Astrocyte of the cerebellum (primary cell): ENCODE data around the gene HDAC4.
"Not testable (repeated sequence)": the region's sequence is repeated elsewhere in the genome, so short reads cannot be mapped to it uniquely, and the experiment has no call there.

Source experiments
- DNase-seq: peaks from one replicate; pipeline ENCODE4 v3.0.0-alpha.2; 2011; ENCODE audit warnings: low read depth
- H3K4me3 ChIP-seq: 2 replicates; pipeline ENCODE4 v1.5.1; 2011; ENCODE audit warnings: mild to moderate bottlenecking, low read depth, low read length, moderate library complexity
- in situ Hi-C: cut with HindIII; loops from 2 replicates; pipeline ENCODE4 v1.10.0; 2017; ENCODE audit warnings: low sequenced_read_pairs
- TF ChIP-seq, protein P1 (sequence below): IDR thresholded peaks from 2 replicates; pipeline ENCODE4 v1.5.1; 2012; ENCODE audit warnings: low read length, low read depth, moderate library complexity, mild to moderate bottlenecking; ENCODE audit errors: missing control alignments

Gene HDAC4

DNA sequence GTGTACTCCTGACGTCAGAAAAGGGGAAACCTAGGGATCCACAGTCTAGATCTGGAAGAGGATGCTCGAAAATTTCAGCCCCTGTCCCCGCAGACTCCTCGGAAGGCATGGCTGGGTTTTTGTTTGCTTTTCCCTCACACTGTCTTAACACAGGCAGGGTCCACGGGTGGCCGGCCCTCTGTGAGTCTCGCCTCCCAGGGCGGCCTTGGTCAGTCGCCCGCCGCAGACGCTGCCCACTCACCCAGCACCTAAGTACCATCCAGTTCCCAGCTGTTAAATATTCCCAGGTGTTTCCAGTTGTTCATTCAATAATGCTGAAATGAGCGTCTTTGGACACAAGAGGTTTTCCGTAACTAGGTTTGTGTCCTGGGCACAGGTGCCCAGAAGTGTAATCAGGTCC lies 359.8 kb downstream of the HDAC4 start:
- in situ Hi-C loops: no loop called here
- DNase-seq: no peak
- H3K4me3 ChIP-seq: no peak overlapping the region
- TF ChIP-seq, protein P1, sequence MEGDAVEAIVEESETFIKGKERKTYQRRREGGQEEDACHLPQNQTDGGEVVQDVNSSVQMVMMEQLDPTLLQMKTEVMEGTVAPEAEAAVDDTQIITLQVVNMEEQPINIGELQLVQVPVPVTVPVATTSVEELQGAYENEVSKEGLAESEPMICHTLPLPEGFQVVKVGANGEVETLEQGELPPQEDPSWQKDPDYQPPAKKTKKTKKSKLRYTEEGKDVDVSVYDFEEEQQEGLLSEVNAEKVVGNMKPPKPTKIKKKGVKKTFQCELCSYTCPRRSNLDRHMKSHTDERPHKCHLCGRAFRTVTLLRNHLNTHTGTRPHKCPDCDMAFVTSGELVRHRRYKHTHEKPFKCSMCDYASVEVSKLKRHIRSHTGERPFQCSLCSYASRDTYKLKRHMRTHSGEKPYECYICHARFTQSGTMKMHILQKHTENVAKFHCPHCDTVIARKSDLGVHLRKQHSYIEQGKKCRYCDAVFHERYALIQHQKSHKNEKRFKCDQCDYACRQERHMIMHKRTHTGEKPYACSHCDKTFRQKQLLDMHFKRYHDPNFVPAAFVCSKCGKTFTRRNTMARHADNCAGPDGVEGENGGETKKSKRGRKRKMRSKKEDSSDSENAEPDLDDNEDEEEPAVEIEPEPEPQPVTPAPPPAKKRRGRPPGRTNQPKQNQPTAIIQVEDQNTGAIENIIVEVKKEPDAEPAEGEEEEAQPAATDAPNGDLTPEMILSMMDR: no peak

DNA sequence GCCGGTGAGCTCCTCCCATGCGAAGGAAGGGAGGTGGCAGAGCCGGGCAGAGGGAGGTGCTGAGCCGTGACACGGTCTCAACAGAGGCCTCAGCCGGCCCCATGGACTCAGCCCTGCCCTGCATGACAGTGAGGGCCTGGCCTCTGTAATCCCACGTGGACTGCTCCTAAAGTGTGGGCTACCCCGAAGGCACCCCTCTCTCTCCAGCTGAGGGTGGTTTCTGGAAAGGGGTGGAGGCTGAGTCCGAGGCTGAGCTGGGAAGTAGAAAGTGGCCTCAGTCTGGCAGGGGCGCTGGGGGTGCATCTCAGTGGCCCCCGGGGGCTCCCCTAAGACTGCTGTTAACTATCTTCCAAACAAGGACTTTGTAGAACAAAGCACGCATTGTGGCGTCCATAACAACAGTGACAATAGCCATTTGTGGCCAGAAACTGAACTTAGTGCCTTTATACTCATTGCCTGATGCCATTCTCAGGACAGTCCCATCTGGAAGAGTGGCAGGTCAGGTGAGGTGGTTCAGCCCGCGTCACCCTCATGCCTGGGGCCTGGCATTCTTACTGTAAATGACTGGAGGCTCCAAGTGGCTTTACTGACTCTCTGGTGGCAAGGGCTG lies 360.6 kb downstream of the HDAC4 start:
- in situ Hi-C loops: no loop called here
- H3K4me3 ChIP-seq: no peak overlapping the region
- no peak for DNase-seq
- TF ChIP-seq, protein P1: no peak

DNA sequence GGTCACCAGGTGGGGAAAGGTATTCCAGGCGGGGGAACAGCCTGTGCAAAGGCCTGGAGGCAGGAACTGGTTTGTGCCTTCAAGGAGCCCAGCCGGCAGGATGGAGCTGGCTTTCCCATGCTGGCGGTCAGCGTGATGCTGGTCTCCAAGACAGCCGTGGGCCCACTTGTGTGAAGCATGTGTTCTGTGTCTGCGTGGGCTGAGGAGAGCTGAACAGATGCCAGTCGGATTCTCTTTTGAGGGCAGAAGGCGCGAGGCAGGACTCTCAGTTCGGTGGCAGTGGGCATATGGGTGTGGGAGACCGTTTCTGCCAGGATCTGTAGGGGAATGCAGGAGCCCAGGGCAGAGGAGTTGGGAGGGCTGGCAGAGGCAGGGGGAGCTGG lies 361.4 kb downstream of the HDAC4 start:
- DNase-seq: no peak
- TF ChIP-seq, protein P1: no peak
- H3K4me3 ChIP-seq: no peak overlapping the region
- in situ Hi-C loops: no loop called here

DNA sequence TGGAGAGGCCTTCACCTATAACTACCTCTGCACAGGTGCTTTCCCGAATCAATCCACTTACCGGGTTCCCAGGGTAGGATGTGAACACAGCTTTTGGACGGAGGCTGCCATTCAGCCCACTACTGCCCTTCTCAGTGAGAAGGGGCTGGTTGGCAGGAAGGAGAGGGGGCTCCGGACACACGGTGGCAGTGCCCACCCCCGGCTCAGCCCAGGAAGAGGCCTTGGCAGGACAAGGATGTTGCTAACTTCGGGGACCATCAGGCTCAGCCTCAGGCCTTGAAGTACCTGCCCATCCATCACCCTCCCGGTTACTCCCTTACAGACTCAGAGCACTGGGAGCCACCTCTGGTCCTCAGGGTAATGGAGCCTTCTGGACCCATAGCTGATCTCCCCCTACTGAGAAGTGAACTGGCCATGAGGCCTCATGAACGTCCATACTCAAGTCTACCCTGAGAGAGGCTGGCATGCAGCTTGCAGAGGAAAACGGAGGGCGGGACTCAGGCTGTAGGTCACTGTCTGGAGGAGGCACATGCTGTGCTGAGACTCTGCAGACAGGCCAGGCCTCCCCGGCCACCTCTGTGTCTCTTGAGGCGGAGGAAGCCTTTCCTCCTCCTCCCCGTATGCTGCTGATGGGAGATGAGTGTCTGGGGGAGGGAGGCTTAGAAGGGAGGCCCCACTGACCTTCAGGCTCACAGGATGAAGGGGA lies 361.9 kb downstream of the HDAC4 start:
- DNase-seq: no peak
- in situ Hi-C loops: no loop called here
- TF ChIP-seq, protein P1: no peak
- H3K4me3 ChIP-seq: no peak overlapping the region

DNA sequence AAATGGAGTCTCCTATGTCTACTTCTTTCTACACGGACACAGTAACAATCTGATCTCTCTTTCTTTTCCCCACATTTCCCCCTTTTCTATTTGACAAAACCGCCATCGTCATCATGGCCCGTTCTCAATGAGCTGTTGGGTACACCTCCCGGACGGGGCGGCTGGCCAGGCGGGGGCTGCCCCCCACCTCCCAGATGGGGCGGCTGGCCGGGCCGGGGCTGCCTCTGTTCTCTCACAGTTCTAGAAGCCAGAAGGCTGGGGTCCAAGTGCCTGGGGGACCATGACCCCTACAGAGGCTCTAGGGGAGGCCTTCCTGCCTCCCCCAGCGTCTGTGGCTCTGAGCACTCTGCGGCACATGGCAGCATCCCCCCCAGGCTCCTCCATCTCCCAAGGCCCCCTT lies 362.5 kb downstream of the HDAC4 start:
- in situ Hi-C loops, H3K4me3 ChIP-seq, DNase-seq: not testable (repeated sequence)

DNA sequence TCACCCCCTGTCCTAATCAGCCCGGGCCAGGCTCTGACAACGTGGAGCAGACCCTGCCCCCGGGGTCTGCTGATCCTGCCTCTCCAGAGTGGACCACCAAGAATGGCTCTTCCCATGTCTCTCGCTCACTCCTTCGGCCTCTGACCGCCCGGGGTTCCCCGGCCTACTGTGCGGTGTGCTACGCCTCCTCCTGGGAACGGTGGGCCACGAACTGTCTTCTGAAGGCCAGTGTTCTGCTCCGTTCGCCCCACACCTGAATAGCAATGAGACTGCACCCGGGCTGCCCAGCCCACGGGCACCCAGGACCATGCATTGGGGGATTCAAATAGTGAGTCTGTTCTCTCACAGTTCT lies 363.3 kb downstream of the HDAC4 start:
- no peak overlapping the region for H3K4me3 ChIP-seq
- in situ Hi-C loops: no loop called here
- DNase-seq: no peak
- TF ChIP-seq, protein P1: no peak

DNA sequence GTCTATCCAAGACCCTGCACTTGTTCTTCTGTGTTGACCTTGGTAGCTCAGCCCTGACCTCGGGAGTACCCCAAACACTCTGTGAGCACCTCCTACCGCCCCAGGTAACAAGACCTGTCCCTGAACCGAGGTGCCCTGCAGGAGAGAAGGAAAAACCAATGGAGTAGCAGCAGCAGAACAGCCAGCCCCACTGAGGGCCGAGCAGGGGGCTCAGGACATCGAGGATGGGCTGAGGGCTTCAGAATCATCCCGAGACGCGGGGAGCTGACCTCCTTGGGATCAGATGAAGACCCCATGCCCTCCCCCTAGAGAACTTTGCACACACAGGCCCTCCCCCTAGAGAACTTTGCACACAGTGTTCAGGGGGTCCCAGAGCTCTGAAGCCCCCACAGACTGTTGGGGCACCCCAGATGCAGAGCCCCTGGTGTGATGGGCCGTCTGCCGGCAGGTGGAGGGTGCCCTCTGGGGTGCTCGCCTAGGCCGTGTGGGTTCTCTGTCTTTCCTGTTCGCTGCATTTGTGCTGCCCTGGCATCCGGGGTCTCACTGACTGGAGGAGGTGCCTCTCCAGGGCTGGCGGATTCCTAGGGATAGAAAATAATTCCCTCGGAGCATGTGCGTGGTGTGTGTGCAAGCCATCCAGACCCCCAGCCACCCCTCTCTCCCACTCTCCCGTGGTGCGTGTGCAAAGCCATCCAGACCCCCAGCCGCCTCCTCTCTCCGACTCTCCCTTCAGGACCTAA lies 363.8 kb downstream of the HDAC4 start:
- DNase-seq: no peak
- TF ChIP-seq, protein P1: no peak
- no peak overlapping the region for H3K4me3 ChIP-seq
- in situ Hi-C loops: no loop called here
